ENCODE measurements around the gene FASTK. TPM values are rescaled to one million over a fixed set of nuclear protein-coding genes. Genes with fewer than 3 reads are reported as not detected.

The FASTK gene, protein sequence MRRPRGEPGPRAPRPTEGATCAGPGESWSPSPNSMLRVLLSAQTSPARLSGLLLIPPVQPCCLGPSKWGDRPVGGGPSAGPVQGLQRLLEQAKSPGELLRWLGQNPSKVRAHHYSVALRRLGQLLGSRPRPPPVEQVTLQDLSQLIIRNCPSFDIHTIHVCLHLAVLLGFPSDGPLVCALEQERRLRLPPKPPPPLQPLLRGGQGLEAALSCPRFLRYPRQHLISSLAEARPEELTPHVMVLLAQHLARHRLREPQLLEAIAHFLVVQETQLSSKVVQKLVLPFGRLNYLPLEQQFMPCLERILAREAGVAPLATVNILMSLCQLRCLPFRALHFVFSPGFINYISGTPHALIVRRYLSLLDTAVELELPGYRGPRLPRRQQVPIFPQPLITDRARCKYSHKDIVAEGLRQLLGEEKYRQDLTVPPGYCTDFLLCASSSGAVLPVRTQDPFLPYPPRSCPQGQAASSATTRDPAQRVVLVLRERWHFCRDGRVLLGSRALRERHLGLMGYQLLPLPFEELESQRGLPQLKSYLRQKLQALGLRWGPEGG
- 100 to 1,000 TPM in 1 of 12 donors, 10 to 100 TPM in 10, not detected in 1; 52.7 to 146 (median 55.3) TPM for polyA plus RNA-seq (ENCODE audit: insufficient read length in 12 of 12)
- long read RNA-seq, donor 1, transcript FASTK-201 (10 exons, 1,827 nt), result major isoform, 8 of 112 reads
- long read RNA-seq, donor 1, partial matches to known transcripts, result 95 of 112 reads
- long read RNA-seq, donor 1, other reads (novel, unspliced or antisense), result 0 of 112 reads
- long read RNA-seq, donor 2, partial matches to known transcripts, result 20 of 40 reads
- long read RNA-seq, donor 2, other reads (novel, unspliced or antisense), result 8 of 40 reads
- long read RNA-seq, donor 3, transcript FASTK-201 (10 exons, 1,827 nt), result major isoform, 8 of 54 reads
- long read RNA-seq, donor 3, partial matches to known transcripts, result 42 of 54 reads
- long read RNA-seq, donor 3, other reads (novel, unspliced or antisense), result 0 of 54 reads
- long read RNA-seq, donor 4, partial matches to known transcripts, result 32 of 36 reads
- long read RNA-seq, donor 4, other reads (novel, unspliced or antisense), result 0 of 36 reads
- long read RNA-seq, donor 5, transcript FASTK-201 (10 exons, 1,827 nt), result major isoform, 13 of 127 reads
- long read RNA-seq, donor 5, partial matches to known transcripts, result 105 of 127 reads
- long read RNA-seq, donor 5, other reads (novel, unspliced or antisense), result 0 of 127 reads
- long read RNA-seq, donor 6, partial matches to known transcripts, result 48 of 56 reads
- long read RNA-seq, donor 6, other reads (novel, unspliced or antisense), result 0 of 56 reads
- long read RNA-seq, donor 7, partial matches to known transcripts, result 16 of 22 reads
- long read RNA-seq, donor 7, other reads (novel, unspliced or antisense), result 0 of 22 reads
- long read RNA-seq, donor 8, transcript FASTK-201 (10 exons, 1,827 nt), result major isoform, 13 of 96 reads
- long read RNA-seq, donor 8, transcript FASTK-216 (2 exons, 818 nt), result minor isoform, 9 of 96 reads
- long read RNA-seq, donor 8, partial matches to known transcripts, result 71 of 96 reads
- long read RNA-seq, donor 8, other reads (novel, unspliced or antisense), result 0 of 96 reads
- long read RNA-seq, donor 9, transcript FASTK-201 (10 exons, 1,827 nt), result major isoform, 11 of 62 reads
- long read RNA-seq, donor 9, partial matches to known transcripts, result 43 of 62 reads
- long read RNA-seq, donor 9, other reads (novel, unspliced or antisense), result 0 of 62 reads
- long read RNA-seq, donor 10, transcript FASTK-201 (10 exons, 1,827 nt), result major isoform, 16 of 82 reads
- long read RNA-seq, donor 10, partial matches to known transcripts, result 64 of 82 reads
- long read RNA-seq, donor 10, other reads (novel, unspliced or antisense), result 0 of 82 reads
- long read RNA-seq, donor 11, transcript FASTK-201 (10 exons, 1,827 nt), result major isoform, 12 of 92 reads
- long read RNA-seq, donor 11, partial matches to known transcripts, result 68 of 92 reads
- long read RNA-seq, donor 11, other reads (novel, unspliced or antisense), result 5 of 92 reads

DNA sequence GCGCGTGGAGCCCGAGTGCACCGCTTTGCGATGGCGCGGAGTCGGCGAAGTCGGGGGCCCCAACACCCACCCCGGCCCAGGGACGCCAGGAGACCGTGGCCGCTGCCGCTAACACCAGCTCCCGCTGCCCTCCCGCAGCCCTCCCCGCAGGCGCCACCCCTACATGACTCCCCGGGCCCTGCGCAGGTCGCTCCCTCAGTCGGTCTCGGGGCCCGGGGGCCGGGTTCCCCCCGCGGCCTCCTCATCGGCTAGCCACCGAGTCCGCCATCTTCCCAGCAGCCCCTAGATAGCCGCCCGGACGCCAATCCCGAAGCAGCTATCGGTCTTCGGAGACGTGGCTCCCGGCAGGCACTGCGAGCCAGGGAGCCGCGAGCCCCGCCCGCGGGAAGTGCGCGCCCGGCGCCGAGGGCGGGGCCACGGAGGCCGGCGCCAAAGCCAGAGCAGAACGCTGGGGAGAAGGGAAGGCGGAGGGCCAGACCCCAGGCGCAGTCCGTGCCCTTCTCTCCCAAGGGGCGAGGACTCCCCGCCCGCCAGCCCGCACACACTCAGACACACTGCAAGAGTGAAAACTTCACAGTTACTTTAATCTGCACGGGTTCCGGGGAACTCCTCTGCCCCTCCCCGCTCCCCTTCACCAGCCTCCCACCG is at the start of gene FASTK:
Gene FASTK (minus strand): TSS at position 288 of the 648 bp plus-strand sequence. CDS start 43 bp downstream, at position 245.
- DNase-seq, result peak; percentile 88

GRCh38 chr7:151129960-151130591 is 49.5 kb upstream of the FASTK start:
- no peak for DNase-seq

GRCh38 chr7:151129117-151129959 is 48.7 kb upstream of the FASTK start:
- no peak for DNase-seq

GRCh38 chr7:151128716-151129115 is 48.1 kb upstream of the FASTK start:
- no peak for DNase-seq

GRCh38 chr7:151128144-151128543 is 47.5 kb upstream of the FASTK start:
- DNase-seq, result no peak

- DNase-seq, result no peak
These were observed 46.0 kb upstream of the FASTK start for GRCh38 chr7:151126491-151127137.

- DNase-seq, result no peak
These were observed 45.4 kb upstream of the FASTK start for GRCh38 chr7:151125846-151126481.

GRCh38 chr7:151125470-151125845 is 44.8 kb upstream of the FASTK start:
- DNase-seq, result no peak

DNA sequence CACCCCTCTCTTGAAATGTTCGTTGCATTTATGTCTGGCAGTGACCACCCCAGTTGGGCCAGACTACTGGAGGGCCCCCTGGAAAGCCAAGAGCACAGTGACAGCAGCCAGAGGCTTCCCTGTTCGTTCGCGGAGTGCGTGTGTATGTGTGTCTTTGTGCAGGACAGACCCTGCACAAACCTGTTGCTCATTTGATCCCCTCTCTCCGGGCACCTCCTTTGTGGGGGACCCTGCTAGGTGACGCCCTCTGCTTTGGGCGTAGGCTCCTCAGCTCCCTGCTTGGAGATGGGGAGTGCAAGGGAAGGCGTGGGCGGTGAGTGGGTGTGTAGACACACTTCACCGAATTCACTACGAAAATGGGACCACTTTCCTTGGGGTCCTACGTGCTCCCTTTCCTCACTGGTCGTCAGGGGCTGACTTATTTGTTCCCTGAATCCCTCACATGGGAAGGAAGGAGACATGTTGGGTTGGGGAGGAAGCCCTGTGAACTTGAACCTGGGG is 44.3 kb upstream of the FASTK start:
- no peak for DNase-seq

DNA sequence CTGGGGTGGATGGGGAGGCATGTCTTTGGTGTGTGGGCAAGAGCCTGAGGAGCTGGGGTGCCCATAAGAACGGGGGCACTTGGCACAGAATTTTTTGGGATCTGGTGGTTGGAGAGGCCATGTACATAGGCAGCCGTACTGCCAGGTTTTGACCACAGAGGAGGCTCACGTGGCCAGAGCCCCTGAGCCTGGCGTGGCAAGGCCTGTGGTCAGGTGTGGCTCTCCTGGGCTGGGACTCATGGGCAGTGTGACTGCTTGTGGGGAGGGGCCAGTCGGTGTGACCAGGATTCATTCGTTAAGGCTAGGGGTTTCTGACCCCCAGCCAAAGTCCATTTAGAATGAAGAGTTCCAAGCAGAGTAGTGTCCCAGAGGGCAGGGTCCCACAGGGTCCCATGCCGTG is 43.9 kb upstream of the FASTK start:
- DNase-seq, result no peak

GRCh38 chr7:151123822-151124464 is 43.3 kb upstream of the FASTK start:
- peak; percentile 83 for DNase-seq

DNA sequence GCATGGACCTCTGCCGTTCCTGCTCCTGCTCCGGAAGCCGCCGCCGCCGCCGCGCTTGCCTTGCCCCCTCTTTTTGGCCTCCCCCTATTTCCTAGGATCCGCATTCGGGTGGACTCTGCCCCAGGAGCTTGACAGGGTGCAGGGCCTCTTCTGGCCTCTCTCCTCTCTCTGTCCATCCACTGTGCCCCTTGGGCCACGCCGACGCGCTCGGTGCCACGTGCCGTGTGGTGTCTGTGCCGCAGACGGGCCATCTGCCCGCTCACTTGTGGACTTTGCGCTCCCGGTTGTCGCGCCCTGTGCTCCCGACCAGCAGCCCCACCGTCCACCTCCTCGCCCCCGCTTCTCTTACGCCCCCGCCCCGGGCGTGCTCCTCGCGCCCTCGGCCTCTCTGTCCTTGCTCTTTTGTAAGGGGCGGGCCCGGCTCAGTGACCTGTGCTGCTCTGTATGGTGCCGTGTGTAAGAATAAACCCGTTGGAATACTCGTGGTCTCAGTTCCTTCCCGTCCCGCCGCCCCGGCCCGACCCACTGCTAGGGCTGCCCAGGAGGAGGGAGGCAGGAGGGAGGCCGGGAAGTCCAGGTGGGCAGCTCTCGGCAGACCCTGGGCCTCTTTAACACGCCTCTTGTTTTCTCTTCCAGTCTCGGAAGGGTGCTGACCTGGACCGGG is 42.7 kb upstream of the FASTK start:
- no peak for DNase-seq

DNA sequence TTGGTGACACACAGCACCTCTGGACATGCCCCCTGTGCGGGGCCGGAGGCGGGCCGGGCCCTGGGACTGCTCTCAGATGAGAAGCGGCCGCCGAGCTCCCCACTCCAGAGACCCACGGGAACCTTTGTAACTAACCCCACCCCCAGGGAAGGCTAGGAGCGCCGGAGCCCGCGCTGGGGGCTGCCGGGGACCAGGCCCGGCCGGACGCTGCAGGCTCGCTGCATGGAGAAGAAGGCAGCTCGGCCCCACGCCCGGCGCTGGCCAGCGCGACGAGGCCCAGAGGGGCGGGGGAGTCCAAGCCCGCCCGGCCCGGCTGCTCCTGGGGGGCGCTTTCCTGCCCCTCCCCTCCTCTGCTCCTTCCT is 42.2 kb upstream of the FASTK start:
- DNase-seq, result no peak

DNA sequence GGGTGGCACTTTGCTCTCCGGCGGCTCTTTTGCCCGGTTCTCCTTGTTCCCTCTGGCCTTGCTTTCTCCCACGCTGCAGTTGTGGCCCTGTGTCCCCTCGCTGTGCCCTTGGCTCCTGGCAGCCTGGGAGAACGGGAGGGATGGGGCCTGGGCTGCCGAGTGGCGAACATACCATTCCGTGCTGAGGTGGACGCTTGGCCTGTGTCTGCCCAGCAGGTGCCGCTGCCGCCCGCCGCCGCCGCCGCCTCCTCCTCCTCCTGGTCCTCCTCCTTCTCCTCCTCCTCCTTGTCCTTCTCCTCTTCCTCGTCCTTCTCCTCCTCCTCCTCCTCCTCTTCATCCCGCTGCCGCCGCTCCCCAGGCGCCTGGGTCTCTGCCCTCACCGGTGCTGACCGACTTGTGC is 41.7 kb upstream of the FASTK start:
- DNase-seq, result no peak

- DNase-seq, result no peak
These were observed 41.0 kb upstream of the FASTK start for GRCh38 chr7:151121380-151122170.
